Gastroesophageal sphincter (tissue), 4 donors: ENCODE data around the gene A4GALT. TPM values are rescaled to one million over a fixed set of nuclear protein-coding genes. Genes with fewer than 3 reads are reported as not detected.
A peak's percentile ranks its signal among the peaks of the same experiment; 100 is the strongest.

Experiments used
- ATAC-seq: fragments of 150-250 bp; one replicate; pipeline ENCODE4 v1.9.1; 2016; ENCODE audit warnings: mild to moderate bottlenecking, moderate library complexity
- H3K27ac ChIP-seq, 4 donors: fragments of 200-600 bp; sonication (generic) in 3 of 4; 1 replicate in 3 of 4; 2 replicates in 1 of 4; pipeline ENCODE4 v1.5.1; 2016 to 2019
- H3K27me3 ChIP-seq: fragments of 200-600 bp; sonication (generic); one replicate; pipeline ENCODE4 v1.5.1; 2019
- H3K36me3 ChIP-seq, 2 donors: fragments of 200-600 bp; sonication (generic); one replicate each; pipeline ENCODE4 v1.5.1; 2019; ENCODE audit warnings: control low read depth in 1 of 2
- H3K4me1 ChIP-seq, 3 donors: fragments of 200-600 bp; sonication (generic); 1 replicate in 2 of 3; 2 replicates in 1 of 3; pipeline ENCODE4 v1.5.1; 2016 to 2019; ENCODE audit warnings: control low read depth in 2 of 3
- H3K4me3 ChIP-seq, 2 donors: fragments of 200-600 bp; sonication (generic); one replicate each; pipeline ENCODE4 v1.5.1; 2019; ENCODE audit warnings: mild to moderate bottlenecking in 1 of 2, moderate library complexity in 1 of 2
- H3K9me3 ChIP-seq, 3 donors: fragments of 200-600 bp; sonication (generic); one replicate each; pipeline ENCODE4 v1.5.1; 2017 to 2019; ENCODE audit warnings: control low read depth in 2 of 3
- CTCF ChIP-seq, 4 experiments: fragments of 200-600 bp in 2 of 4; fragments of 450-650 bp in 2 of 4; sonication (generic) in 1 of 4; IDR thresholded peaks; one replicate each; pipeline ENCODE4 v1.5.1; 2017 to 2019; ENCODE audit warnings: antibody characterized with exemption in 4 of 4, mild to moderate bottlenecking in 2 of 4, moderate library complexity in 2 of 4
- EP300 ChIP-seq: sonication (generic); formaldehyde crosslinking; IDR thresholded peaks from one replicate; pipeline ENCODE4 v1.6.1; 2017; ENCODE audit warnings: antibody characterized with exemption, mild to moderate bottlenecking
- POLR2A ChIP-seq, 2 donors: fragments of 450-650 bp; IDR thresholded peaks; one replicate each; pipeline ENCODE4 v1.6.1; 2017; ENCODE audit warnings: antibody characterized with exemption in 2 of 2, mild to moderate bottlenecking in 2 of 2, moderate library complexity in 1 of 2
- POLR2AphosphoS5 ChIP-seq: sonication (generic); formaldehyde crosslinking; IDR thresholded peaks from one replicate; pipeline ENCODE4 v1.6.1; 2017; ENCODE audit warnings: antibody characterized with exemption
- WGBS, 2 donors: methylation state at CpG; one replicate each; pipeline ENCODE4 v1.1.5; 2018; ENCODE audit warnings: low coverage in 1 of 2; 5-methylcytosine and 5-hydroxymethylcytosine counted together
- total RNA-seq, 4 donors: library from RNA; depleted of rRNA; stranded (reverse); fragments of >200 nt; gene quantifications; one replicate each; pipeline ENCODE4 v1.1.0, GENCODE V29; 2016

The A4GALT gene
- total RNA-seq, 4 donors from 2014 or later: 36.9 to 70.9 (median 55.3) TPM

GRCh38 chr22:42719656-42720262 is 911 bp downstream of the A4GALT start:
- TF ChIP-seq POLR2AphosphoS5: peak; percentile 39
- TF ChIP-seq POLR2A (IDR thresholded peaks at IDR 0.05): no peak
- Histone ChIP-seq H3K4me3 (peak overlapping the region; percentile 99), H3K27ac (peak overlapping the region; percentile 97 to 99 (median 98)), H3K36me3 (no peaks in the 10 kb centered on the region), H3K4me1 (peaks cover 0 to 60% (median 23%) of the 10 kb centered on the region in 3 donors), H3K9me3 (no peaks in the 10 kb centered on the region), H3K27me3 (no peaks in the 10 kb centered on the region)
- WGBS, 2 donors: 0% methylated on average over 1 to 8 of the region's 37 CpGs
- ATAC-seq: peak; percentile 46

- peaks cover 0 to 67% (median 23%) of the 10 kb centered on the region in 3 donors for H3K4me1 ChIP-seq
- ATAC-seq: peak; percentile 54
- no peaks in the 10 kb centered on the region for H3K27me3 ChIP-seq
- peak overlapping the region; percentile 99 for H3K4me3 ChIP-seq
- peak overlapping the region; percentile 97 to 99 (median 98) for H3K27ac ChIP-seq
- WGBS, 2 donors: 0% methylated on average over 2 of the region's 2 CpGs
- no peaks in the 10 kb centered on the region for H3K36me3 ChIP-seq
- no peaks in the 10 kb centered on the region for H3K9me3 ChIP-seq
- TF ChIP-seq POLR2A (IDR thresholded peaks at IDR 0.05): no peak
- no peak for TF ChIP-seq EP300
- TF ChIP-seq POLR2AphosphoS5: peak; percentile 48
- peak in 3 of 4 experiments; percentile 33 to 60 (median 52) for TF ChIP-seq CTCF (IDR thresholded peaks at IDR 0.05)
Observed at GRCh38 chr22:42719133-42719532, 1.5 kb downstream of the A4GALT start.

GRCh38 chr22:42717197-42717928 is 3.3 kb downstream of the A4GALT start:
- H3K4me1 ChIP-seq: peaks cover 0 to 83% (median 30%) of the 10 kb centered on the region in 3 donors
- no peak for TF ChIP-seq CTCF (IDR thresholded peaks at IDR 0.05)
- H3K9me3 ChIP-seq: no peaks in the 10 kb centered on the region
- H3K27me3 ChIP-seq: no peaks in the 10 kb centered on the region
- no peak for ATAC-seq
- H3K36me3 ChIP-seq: peaks cover 0 to 8% of the 10 kb centered on the region in 2 donors
- 34 to 47% methylated on average over 3 to 7 of the region's 8 CpGs for WGBS, 2 donors
- H3K27ac ChIP-seq: peak overlapping the region; percentile 36 to 99 (median 86)
- H3K4me3 ChIP-seq: peak overlapping the region in 1 of 2 donors; percentile 99

GRCh38 chr22:42716649-42717127 is 4.0 kb downstream of the A4GALT start:
- ATAC-seq: no peak
- Histone ChIP-seq H3K36me3 (peaks cover 0 to 11% of the 10 kb centered on the region in 2 donors), H3K4me1 (peaks cover 0 to 90% (median 30%) of the 10 kb centered on the region in 3 donors), H3K4me3 (peak overlapping the region in 1 of 2 donors; percentile 99), H3K9me3 (no peaks in the 10 kb centered on the region), H3K27ac (peak overlapping the region; percentile 36 to 99 (median 86)), H3K27me3 (no peaks in the 10 kb centered on the region)
- no CpG with 5 or more reads among the region's 5 CpGs for WGBS, 2 donors
- TF ChIP-seq CTCF (IDR thresholded peaks at IDR 0.05): no peak
- no peak for TF ChIP-seq EP300
- TF ChIP-seq POLR2AphosphoS5: no peak

- WGBS, 2 donors: 37% methylated on average over 3 of the region's 6 CpGs; no CpG with 5 or more reads in 1 of the 2 donors
- H3K4me1 ChIP-seq: peaks cover 0 to 90% (median 26%) of the 10 kb centered on the region in 3 donors
Observed at GRCh38 chr22:42716221-42716620, 4.4 kb downstream of the A4GALT start.

More at GRCh38 chr22:42716221-42716620, 4.4 kb downstream of the A4GALT start:
- H3K27me3 ChIP-seq: no peaks in the 10 kb centered on the region
- no peaks in the 10 kb centered on the region for H3K9me3 ChIP-seq
- TF ChIP-seq CTCF (IDR thresholded peaks at IDR 0.05) (no peak), POLR2A (IDR thresholded peaks at IDR 0.05) (no peak), EP300 (no peak), POLR2AphosphoS5 (no peak)
- ATAC-seq: no peak
- H3K27ac ChIP-seq: peak overlapping the region in 3 of 4 donors; percentile 73 to 99 (median 98)
- H3K36me3 ChIP-seq: peaks cover 0 to 11% of the 10 kb centered on the region in 2 donors
- no peak overlapping the region for H3K4me3 ChIP-seq
